Smooth muscle cell (in vitro differentiated cells): Measurements from ENCODE around the gene PRDM8. TPM values are rescaled to one million over a fixed set of nuclear protein-coding genes. Genes with fewer than 3 reads are reported as not detected.

Source experiments
- DNase-seq: peaks from one replicate; lab custom pipeline; 2025; ENCODE audit not compliant: unreplicated experiment; lab: John Stamatoyannopoulos, UW
- H2AFZ ChIP-seq: fragments of 200-600 bp; sonication (generic); 2 replicates; pipeline ENCODE4 v1.6.0; 2016; ENCODE audit warnings: antibody characterized with exemption, low read depth, mild to moderate bottlenecking
- H3F3A ChIP-seq: fragments of 200-600 bp; sonication (generic); 2 replicates; pipeline ENCODE4 v1.6.0; 2017; ENCODE audit warnings: antibody characterized with exemption, low read depth
- H3K27ac ChIP-seq: fragments of 200-600 bp; sonication (generic); 2 replicates; pipeline ENCODE4 v1.5.1; 2016; ENCODE audit warnings: low read depth, mild to moderate bottlenecking
- H3K27me3 ChIP-seq: fragments of 200-600 bp; sonication (generic); 2 replicates; pipeline ENCODE4 v1.6.1; 2016; ENCODE audit warnings: low read depth, mild to moderate bottlenecking
- H3K36me3 ChIP-seq: fragments of 200-600 bp; sonication (generic); 2 replicates; pipeline ENCODE4 v1.5.1; 2016; ENCODE audit warnings: low read depth
- H3K4me1 ChIP-seq: fragments of 200-600 bp; sonication (generic); 2 replicates; pipeline ENCODE4 v1.5.1; 2016; ENCODE audit warnings: low read depth
- H3K4me2 ChIP-seq: fragments of 200-600 bp; sonication (generic); 2 replicates; pipeline ENCODE4 v1.6.0; 2016; ENCODE audit warnings: mild to moderate bottlenecking
- H3K4me3 ChIP-seq: fragments of 200-600 bp; sonication (generic); 2 replicates; pipeline ENCODE4 v1.5.1; 2016; ENCODE audit warnings: mild to moderate bottlenecking
- H3K79me2 ChIP-seq: fragments of 200-600 bp; sonication (generic); 2 replicates; pipeline ENCODE4 v1.6.0; 2016; ENCODE audit warnings: low read depth, mild to moderate bottlenecking
- H3K9ac ChIP-seq: fragments of 200-600 bp; sonication (generic); 2 replicates; pipeline ENCODE4 v1.6.0; 2016; ENCODE audit warnings: low read depth
- H3K9me3 ChIP-seq: fragments of 200-600 bp; sonication (generic); replicated peaks from 2 replicates; pipeline ENCODE4 v1.5.1; 2016; ENCODE audit warnings: low read depth
- H4K20me1 ChIP-seq: fragments of 200-600 bp; sonication (generic); 2 replicates; pipeline ENCODE4 v1.6.0; 2016; ENCODE audit warnings: low read depth
- WGBS: methylation state at CpG from one replicate; pipeline ENCODE4 v1.1.7; 2016; ENCODE audit warnings: low lambda C conversion rate; 5-methylcytosine and 5-hydroxymethylcytosine counted together
- polyA plus RNA-seq: library from polyadenylated mRNA; unstranded; fragments of >200 nt; fragmentation: Nextera tagmentation; extraction: Ambion mirVana; gene quantifications from 2 replicates; pipeline ENCODE4 v1.2.1, GENCODE V29; 2016
- total RNA-seq: library from RNA; depleted of rRNA; stranded (reverse); fragments of >200 nt; gene quantifications from 2 replicates; pipeline ENCODE4 v1.2.3, GENCODE V29; 2014
- TF ChIP-seq, protein P1 (sequence below): fragments of 200-600 bp; sonication (generic); IDR thresholded peaks from 2 replicates; pipeline ENCODE4 v1.5.1; 2017; ENCODE audit warnings: borderline replicate concordance, mild to moderate bottlenecking, antibody characterized with exemption; ENCODE audit not compliant: insufficient read depth, poor library complexity, severe bottlenecking

The PRDM8 gene
- total and polyA plus RNA-seq, 2 experiments from 2014 or later = 0.09 to 0.15 TPM

DNA sequence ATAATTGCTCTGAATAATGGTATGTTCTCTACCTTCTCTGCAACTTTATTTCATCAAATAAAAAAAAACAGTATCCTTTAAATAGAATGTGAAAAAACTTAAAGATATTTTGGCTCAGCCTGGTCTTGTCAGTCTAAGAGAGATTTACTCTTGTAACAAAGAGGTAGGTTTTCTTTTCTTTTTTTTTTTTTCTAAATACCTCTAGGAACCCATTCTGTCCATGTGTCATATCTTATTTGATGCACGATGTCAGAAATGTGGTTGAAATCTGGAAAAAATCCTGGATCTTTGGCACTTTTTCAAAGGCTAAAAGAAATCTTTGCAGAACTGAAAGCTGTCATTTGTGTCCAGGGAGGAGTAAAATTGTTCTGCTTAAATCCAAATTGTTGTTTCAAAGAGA, 51.8 kb downstream of the PRDM8 start:
- H3K27ac ChIP-seq = no peak overlapping the region
- no peaks in the 10 kb centered on the region for H4K20me1 ChIP-seq
- no peaks in the 10 kb centered on the region for H3K79me2 ChIP-seq
- no peaks in the 10 kb centered on the region for H3F3A ChIP-seq
- no peak overlapping the region for H3K4me3 ChIP-seq
- TF ChIP-seq, protein P1, sequence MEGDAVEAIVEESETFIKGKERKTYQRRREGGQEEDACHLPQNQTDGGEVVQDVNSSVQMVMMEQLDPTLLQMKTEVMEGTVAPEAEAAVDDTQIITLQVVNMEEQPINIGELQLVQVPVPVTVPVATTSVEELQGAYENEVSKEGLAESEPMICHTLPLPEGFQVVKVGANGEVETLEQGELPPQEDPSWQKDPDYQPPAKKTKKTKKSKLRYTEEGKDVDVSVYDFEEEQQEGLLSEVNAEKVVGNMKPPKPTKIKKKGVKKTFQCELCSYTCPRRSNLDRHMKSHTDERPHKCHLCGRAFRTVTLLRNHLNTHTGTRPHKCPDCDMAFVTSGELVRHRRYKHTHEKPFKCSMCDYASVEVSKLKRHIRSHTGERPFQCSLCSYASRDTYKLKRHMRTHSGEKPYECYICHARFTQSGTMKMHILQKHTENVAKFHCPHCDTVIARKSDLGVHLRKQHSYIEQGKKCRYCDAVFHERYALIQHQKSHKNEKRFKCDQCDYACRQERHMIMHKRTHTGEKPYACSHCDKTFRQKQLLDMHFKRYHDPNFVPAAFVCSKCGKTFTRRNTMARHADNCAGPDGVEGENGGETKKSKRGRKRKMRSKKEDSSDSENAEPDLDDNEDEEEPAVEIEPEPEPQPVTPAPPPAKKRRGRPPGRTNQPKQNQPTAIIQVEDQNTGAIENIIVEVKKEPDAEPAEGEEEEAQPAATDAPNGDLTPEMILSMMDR = no peak
- H3K4me2 ChIP-seq = no peak overlapping the region
- no peaks in the 10 kb centered on the region for H3K4me1 ChIP-seq
- no peak for DNase-seq
- 83% methylated on average over 1 of the region's 1 CpG for WGBS
- H3K9ac ChIP-seq = no peak overlapping the region
- peaks cover 49% of the 10 kb centered on the region for H3K27me3 ChIP-seq
- no peak overlapping the region for H2AFZ ChIP-seq
- H3K9me3 ChIP-seq = no peaks in the 10 kb centered on the region
- no peaks in the 10 kb centered on the region for H3K36me3 ChIP-seq

DNA sequence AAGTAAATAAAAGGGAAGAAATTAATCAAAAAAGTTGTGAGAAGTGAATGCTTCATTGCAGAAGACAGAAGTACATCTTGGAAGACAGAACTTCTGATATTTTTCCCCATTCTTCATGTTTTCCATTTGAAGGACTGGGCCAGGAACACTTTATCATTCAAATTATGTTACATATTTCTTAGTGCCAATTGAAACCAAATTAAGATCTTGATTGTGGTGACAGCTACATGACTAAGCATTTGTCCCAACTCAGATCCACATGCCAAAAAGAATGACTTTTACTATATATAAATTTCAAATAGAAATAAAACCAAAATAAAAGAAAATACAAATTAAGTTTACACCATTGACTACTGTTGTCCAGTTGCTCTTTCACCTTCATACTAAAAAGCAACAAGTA, 55.1 kb downstream of the PRDM8 start:
- no peaks in the 10 kb centered on the region for H3K36me3 ChIP-seq
- peaks cover 48% of the 10 kb centered on the region for H3K27me3 ChIP-seq
- H3K27ac ChIP-seq = no peak overlapping the region
- H3K4me2 ChIP-seq = no peak overlapping the region
- no peak overlapping the region for H3K4me3 ChIP-seq
- no peaks in the 10 kb centered on the region for H3K4me1 ChIP-seq
- no peaks in the 10 kb centered on the region for H4K20me1 ChIP-seq
- H3K79me2 ChIP-seq = no peaks in the 10 kb centered on the region
- H3K9me3 ChIP-seq = no peaks in the 10 kb centered on the region
- H3K9ac ChIP-seq = no peak overlapping the region
- H3F3A ChIP-seq = no peaks in the 10 kb centered on the region
- DNase-seq = no peak
- H2AFZ ChIP-seq = no peak overlapping the region
- TF ChIP-seq, protein P1 = no peak

- Histone ChIP-seq H3K4me2 (no peak overlapping the region), H3K4me1 (no peaks in the 10 kb centered on the region), H4K20me1 (no peaks in the 10 kb centered on the region), H3K4me3 (no peak overlapping the region), H3F3A (no peaks in the 10 kb centered on the region), H3K9ac (no peak overlapping the region), H3K36me3 (no peaks in the 10 kb centered on the region), H3K9me3 (no peaks in the 10 kb centered on the region), H3K79me2 (no peaks in the 10 kb centered on the region), H3K27ac (no peak overlapping the region), H2AFZ (no peak overlapping the region), H3K27me3 (peaks cover 53% of the 10 kb centered on the region)
- TF ChIP-seq, protein P1 = no peak
- DNase-seq = no peak
Observed at GRCh38 chr4:80252953-80253352, 55.6 kb downstream of the PRDM8 start.

DNA sequence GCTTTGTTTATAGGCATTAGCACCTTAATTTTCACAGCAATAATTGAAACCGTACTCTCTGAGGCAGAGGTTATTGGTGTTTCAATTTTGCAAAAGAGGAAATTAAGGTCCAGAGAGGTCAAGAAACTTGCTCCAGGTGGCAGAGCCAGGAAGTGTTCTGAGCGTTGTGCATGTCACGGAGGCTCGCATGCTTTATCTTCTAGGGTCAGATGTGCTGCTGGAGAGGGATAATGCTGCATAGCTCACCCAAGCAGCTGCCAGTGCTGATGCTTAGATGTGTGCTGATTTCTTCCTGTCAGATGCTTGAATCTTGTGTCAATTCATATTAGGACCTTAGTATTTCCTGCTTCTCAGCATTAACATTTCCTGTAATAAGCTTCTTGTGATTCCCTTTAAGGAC, 56.2 kb downstream of the PRDM8 start:
- DNase-seq = no peak

More for the DNA sequence above, 56.2 kb downstream of the PRDM8 start:
- H3K4me1 ChIP-seq = no peaks in the 10 kb centered on the region
- no peak overlapping the region for H3K9ac ChIP-seq
- H3F3A ChIP-seq = no peaks in the 10 kb centered on the region
- H3K79me2 ChIP-seq = no peaks in the 10 kb centered on the region
- no peaks in the 10 kb centered on the region for H3K36me3 ChIP-seq
- H3K4me2 ChIP-seq = no peak overlapping the region
- 64% methylated on average over 4 of the region's 4 CpGs for WGBS
- no peak overlapping the region for H3K27ac ChIP-seq
- TF ChIP-seq, protein P1 = no peak
- no peak overlapping the region for H2AFZ ChIP-seq
- no peaks in the 10 kb centered on the region for H4K20me1 ChIP-seq
- no peaks in the 10 kb centered on the region for H3K9me3 ChIP-seq
- no peak overlapping the region for H3K4me3 ChIP-seq
- H3K27me3 ChIP-seq = peaks cover 59% of the 10 kb centered on the region
